Measurements from ENCODE around the gene SHB.
A peak's percentile ranks its signal among the peaks of the same experiment; 100 is the strongest.

The SHB gene
- 1.2 to 31.2 (median 16.1) reads per million in 17 experiments for total RNA-seq

GRCh38 chr9:38068701-38069628, at the start of gene SHB:
SHB (minus strand) TSS chr9:38069227; CDS start chr9:38068645, 582 bp downstream.
- DNase-seq, result peak; percentile 85 to 96 (median 90)

- no peak for DNase-seq
Observed at GRCh38 chr9:38117651-38118050, 48.6 kb upstream of the SHB start.

GRCh38 chr9:38114905-38115304, 45.9 kb upstream of the SHB start:
- DNase-seq, result no peak

GRCh38 chr9:38112456-38112855, 43.4 kb upstream of the SHB start:
- no peak for DNase-seq

GRCh38 chr9:38112049-38112448, 43.0 kb upstream of the SHB start:
- DNase-seq, result no peak

GRCh38 chr9:38110476-38110875, 41.4 kb upstream of the SHB start:
- no peak for DNase-seq

GRCh38 chr9:38109601-38110000, 40.6 kb upstream of the SHB start:
- no peak for DNase-seq

GRCh38 chr9:38108326-38108725, 39.3 kb upstream of the SHB start:
- DNase-seq, result no peak

- DNase-seq, result no peak
Observed at GRCh38 chr9:38107811-38108304, 38.8 kb upstream of the SHB start.

- DNase-seq, result no peak
Observed at GRCh38 chr9:38107405-38107804, 38.4 kb upstream of the SHB start.

- DNase-seq, result no peak
Observed at GRCh38 chr9:38106488-38106887, 37.5 kb upstream of the SHB start.

- no peak for DNase-seq
Observed at GRCh38 chr9:38103340-38103739, 34.3 kb upstream of the SHB start.

- no peak for DNase-seq
Observed at GRCh38 chr9:38101423-38101822, 32.4 kb upstream of the SHB start.

- DNase-seq, result no peak
Observed at GRCh38 chr9:38096238-38096805, 27.3 kb upstream of the SHB start.

- no peak for DNase-seq
Observed at GRCh38 chr9:38094165-38094564, 25.1 kb upstream of the SHB start.

- no peak for DNase-seq
Observed at GRCh38 chr9:38092656-38093055, 23.6 kb upstream of the SHB start.

- DNase-seq, result no peak
Observed at GRCh38 chr9:38092200-38092524, 23.1 kb upstream of the SHB start.

- DNase-seq, result peak; percentile 47 to 65 (median 64)
Observed at GRCh38 chr9:38091310-38092199, 22.5 kb upstream of the SHB start.

GRCh38 chr9:38090170-38090569, 21.1 kb upstream of the SHB start:
- no peak for DNase-seq

GRCh38 chr9:38089387-38090165, 20.5 kb upstream of the SHB start:
- DNase-seq, result no peak

GRCh38 chr9:38088006-38088925, 19.2 kb upstream of the SHB start:
- peak; percentile 62 to 79 (median 70) for DNase-seq
